ENCODE data around the gene POMGNT2.

POMGNT2 gene

GRCh38 chr3:43031485-43031884 is 74.4 kb downstream of the POMGNT2 start:
- Histone ChIP-seq H3K27ac (no peak overlapping the region), H3K4me3 (no peak overlapping the region)

GRCh38 chr3:43030162-43030935 is 75.5 kb downstream of the POMGNT2 start:
- Histone ChIP-seq H3K27ac (no peak overlapping the region), H3K4me3 (no peak overlapping the region)
